ENCODE measurements around the gene MAML2.
A peak's percentile ranks its signal among the peaks of the same experiment; 100 is the strongest.

Gene MAML2

DNA sequence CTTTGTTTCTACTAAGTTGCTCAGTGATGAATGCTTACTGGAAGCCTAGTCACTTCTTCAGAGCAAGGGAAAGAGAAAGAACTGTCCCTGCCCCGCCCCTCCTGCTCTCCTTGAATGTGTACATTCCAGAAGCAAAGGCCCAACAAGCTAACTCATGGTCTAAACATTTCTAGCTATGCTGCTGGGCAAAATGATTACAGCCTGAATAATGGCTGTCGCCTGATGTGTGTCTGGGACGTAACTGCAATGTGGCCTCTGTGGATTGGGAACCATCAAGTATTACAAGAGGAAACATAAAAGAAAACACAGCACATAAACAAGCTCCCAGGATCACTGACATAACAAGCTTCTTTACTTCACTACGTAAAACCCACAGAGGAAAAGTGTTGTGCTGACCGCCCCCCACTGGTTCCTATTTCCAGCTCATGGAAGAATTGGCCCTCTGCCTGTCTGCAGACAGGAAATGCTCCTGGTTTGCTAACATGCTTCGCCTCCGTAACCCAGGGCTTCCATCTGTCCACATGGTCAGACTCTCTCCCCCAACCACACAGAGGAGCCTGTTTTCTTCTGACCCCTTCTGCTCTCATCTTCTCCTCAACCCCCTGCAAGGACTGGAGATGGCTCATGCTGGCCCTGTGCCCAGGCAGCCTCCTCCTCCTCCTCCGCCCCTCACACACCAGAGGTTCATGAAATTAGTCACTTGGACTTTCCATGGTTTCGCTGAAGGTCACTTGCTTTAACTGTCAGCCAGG lies 187.2 kb downstream of the MAML2 start:
- in situ Hi-C loops (cut with MboI; ENCODE audit: low pct_unique_long_range_greater_than_20kb, low sequenced_read_pairs), result no loop called here
- DNase-seq, result peak; percentile 75

DNA sequence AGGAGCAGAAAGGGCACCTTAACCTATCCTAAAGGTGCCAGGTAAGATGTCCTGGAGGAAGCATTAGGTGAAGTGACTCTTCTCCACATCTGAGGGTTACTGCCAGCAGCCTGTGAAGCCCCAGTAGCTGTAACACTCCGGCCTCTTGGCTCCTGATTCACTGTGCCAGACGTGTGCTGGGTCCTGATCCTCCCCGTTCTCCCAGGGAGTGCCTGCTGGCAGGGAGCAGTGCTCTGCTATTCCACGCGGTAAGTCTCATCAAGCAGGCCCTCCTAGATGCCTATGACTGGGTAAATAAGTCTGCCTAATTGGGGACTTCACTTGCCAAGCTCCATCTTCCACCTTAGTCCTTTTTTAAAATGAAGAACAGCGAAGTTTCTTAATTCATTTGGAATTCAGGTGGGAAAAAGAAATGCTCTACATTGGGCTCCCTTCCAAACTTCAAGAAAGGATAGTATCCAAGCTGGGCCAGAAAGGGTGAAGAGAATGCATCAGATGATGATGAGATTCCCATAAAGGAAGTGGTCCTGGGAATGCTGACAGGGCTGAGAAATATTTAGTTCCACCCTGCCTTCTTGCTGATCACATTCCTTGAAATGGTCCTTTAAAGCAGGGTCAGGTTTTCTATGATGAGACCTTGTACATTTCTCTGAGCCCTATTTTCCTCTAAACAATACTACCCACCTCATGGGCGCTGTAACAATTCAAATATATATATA lies 188.0 kb downstream of the MAML2 start:
- DNase-seq, result no peak
- in situ Hi-C loops (cut with MboI; ENCODE audit: low pct_unique_long_range_greater_than_20kb, low sequenced_read_pairs), result no loop called here

DNA sequence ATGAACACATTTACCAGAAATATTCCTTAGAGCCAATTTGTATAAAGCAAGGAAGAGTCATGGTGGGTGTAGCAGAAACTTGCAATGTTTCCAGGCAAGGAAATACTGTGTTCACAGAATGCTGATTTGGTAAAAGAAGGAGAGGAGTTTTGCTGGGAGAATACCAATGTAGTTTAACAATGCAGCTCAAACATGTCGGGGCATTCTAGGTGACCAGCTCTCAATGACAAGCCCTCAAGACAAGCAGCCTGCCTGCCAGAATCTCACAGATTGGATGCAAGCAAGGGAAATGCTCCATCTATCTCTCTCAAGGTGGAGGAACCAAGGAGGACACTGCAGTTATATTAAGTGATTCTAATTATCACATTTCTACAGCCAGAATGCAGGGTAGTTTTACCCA lies 190.4 kb downstream of the MAML2 start:
- in situ Hi-C loops (cut with MboI; ENCODE audit: low pct_unique_long_range_greater_than_20kb, low sequenced_read_pairs), result no loop called here

DNA sequence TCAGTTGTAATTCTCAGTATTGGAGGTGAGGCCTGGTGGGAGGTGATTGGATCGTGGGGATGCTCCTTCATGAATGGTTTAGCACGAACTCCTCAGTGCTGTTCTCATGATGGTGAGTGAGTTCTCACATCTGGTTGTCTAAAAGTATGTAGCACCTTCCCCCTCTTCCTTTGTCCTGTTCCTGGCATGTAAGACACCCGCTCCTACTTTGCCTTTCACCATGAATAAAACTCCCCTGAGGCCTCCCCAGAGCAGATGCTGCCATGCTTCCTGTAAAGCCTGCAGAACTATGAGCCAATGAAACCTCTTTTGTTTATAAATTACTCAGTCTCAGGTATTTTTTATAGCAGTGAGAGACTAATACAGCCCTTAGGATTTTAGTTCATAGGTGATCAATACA lies 191.5 kb downstream of the MAML2 start:
- in situ Hi-C loops (cut with MboI; ENCODE audit: low pct_unique_long_range_greater_than_20kb, low sequenced_read_pairs), result no loop called here
- DNase-seq, result no peak

More for the DNA sequence above, 190.4 kb downstream of the MAML2 start:
- no peak for DNase-seq

DNA sequence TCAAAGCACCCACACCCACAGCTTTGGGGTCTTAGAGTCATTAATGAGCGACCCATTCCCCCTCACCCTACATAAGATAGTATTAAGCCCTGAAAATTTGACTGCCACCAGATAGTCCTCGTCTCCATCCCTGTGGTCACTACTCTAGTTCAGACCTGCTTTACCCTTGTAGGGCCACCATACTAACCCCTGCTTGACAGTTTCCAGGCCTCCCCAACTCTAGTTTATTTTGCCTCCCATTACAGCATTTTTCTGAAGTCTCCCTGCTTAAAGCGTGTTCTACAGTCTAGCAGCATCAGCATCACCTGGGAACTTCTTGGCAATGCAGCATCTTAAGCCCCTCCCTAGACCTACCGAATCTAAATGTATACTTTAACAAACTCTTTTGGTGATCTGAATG lies 192.4 kb downstream of the MAML2 start:
- DNase-seq, result no peak
- in situ Hi-C loops (cut with MboI; ENCODE audit: low pct_unique_long_range_greater_than_20kb, low sequenced_read_pairs), result no loop called here

DNA sequence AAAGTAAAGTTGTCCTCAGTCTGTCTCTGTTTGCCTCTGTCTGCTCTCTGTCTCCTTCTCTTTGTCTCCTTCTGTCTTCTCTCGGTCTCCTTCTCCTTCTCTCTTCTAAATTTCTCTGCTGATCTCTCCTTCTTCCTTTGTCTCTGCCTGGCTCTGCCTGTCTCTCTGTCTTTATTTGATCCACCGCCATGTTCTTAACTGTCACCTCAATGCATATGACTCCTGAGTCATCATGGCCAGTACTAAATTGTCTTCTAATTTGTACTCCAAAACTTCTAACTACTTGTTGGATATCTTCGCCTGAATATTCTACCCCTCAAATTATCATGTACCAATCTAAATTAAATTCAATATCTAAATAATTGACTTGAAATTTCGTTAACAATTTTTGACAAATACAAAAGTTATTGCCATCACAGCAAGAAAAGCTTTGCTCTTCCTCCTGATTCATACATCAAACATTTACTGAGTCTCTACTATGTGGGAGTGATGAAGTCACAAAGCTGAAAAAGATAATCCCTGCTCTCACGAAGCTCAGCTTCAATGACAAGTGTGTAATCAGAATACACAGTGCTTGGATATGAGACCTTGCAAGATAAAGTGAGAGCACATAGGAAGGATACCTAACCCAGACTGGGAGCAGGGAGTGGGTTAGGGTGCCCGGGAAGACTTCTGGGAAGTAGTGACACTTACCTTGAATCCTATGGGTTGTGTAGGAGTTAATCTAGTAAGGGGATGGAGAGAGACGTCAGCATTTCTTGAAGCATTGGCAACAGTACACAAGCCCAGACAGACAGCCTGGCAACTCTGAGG lies 193.0 kb downstream of the MAML2 start:
- DNase-seq, result no peak
- in situ Hi-C loops (cut with MboI; ENCODE audit: low pct_unique_long_range_greater_than_20kb, low sequenced_read_pairs), result no loop called here

DNA sequence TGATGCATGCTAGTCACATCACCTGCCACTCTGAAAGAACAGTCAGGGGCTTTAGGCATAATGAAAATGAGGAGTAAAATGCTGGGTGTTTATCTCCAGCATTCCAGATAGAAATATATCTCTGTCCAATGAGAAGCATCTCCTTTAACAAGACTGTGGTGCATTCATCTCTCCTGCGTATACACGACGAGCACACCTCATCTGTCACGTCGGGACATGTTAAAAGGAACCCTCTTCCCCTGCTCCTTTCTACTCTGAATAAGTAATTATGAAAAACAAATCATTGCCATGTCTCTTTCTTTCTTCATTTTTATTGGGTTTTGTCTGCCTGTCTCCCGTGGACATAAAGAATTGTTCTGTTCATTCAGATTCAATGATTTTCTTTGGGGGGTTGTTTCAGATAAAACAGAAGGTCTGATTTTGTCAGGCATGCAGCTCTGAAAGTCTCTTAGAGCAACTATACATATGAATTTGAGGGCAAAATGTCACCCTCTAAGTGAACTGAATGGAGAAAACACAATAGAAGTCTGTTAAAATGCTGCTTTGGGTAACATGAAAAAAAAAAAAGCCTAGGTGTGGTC lies 195.0 kb downstream of the MAML2 start:
- in situ Hi-C loops (cut with MboI; ENCODE audit: low pct_unique_long_range_greater_than_20kb, low sequenced_read_pairs), result no loop called here
- no peak for DNase-seq

DNA sequence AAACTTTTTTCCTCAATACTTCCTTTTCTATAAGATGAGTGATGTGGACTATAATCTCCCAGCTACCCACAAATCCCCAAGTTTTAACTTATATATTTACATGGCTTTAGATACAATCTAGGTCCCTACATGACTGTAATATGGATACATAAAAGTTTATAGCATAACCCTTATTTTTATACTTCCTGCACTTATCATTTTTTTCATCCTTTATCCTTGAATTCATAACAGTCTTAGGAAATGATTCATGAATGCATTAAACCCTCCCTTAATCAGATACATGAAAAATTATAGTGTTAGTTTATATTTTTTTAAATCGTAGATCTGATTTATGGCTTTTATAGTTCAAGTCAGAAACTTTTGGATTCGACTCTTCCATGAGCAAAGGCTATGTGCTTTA lies 195.8 kb downstream of the MAML2 start:
- no peak for DNase-seq
- in situ Hi-C loops (cut with MboI; ENCODE audit: low pct_unique_long_range_greater_than_20kb, low sequenced_read_pairs), result no loop called here

DNA sequence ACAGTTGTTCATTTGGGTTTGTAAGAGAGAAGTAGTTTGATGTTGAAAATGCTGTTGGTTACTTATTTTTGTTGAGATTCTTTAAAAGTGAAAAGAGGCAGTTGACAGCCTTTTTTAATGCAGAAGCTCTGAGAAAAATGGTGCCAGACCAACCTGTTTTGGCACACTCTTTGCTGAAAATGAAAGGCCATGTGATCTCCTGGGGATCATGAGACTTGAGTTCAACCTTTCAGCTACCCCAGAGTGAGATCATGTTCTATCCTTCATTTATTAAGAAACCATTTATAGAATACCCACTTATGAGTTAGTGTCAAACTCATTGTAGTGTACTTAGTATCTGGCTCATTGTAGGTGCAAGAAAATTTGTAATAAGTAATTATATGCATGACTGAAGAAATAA lies 196.2 kb downstream of the MAML2 start:
- in situ Hi-C loops (cut with MboI; ENCODE audit: low pct_unique_long_range_greater_than_20kb, low sequenced_read_pairs), result no loop called here
- DNase-seq, result no peak

DNA sequence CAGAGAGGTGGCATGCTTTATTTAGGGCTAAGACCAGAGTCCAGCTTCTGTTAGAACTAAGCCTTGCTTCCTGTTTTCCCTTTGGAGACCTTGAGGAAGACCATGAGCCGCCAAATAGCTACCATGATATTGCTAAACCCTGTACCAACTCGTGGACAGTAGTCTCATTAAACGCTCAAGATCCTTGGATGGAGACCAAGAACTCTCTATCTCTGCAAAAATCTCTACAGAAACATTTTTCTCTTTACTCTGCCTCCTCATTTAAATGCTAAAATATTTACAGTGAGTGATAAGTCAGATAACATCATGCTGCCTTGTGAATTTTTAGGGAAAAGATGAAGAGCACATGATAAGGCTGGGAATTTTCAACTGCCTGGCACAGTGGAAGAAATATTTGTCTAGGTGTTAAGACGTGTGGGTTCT lies 197.8 kb downstream of the MAML2 start:
- in situ Hi-C loops (cut with MboI; ENCODE audit: low pct_unique_long_range_greater_than_20kb, low sequenced_read_pairs), result no loop called here
- no peak for DNase-seq

DNA sequence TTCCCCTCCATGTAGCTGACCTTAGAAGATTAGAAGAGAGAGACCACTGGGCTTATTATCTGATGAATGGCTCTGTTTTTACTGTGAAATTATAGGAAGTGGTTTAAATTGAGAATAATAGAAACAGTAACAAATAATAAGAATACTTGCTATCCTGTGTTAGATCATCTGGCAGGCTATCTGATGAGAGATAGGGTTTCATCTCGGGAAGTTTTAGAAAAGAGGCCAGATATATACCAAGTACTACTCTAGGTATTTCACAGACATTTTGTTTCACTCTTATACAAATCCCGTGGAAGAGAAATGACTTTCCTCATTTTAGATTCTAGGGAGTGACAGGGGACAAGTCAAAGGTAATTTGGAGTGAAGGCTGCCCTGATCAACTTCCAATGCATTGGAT lies 198.4 kb downstream of the MAML2 start:
- no peak for DNase-seq
- in situ Hi-C loops (cut with MboI; ENCODE audit: low pct_unique_long_range_greater_than_20kb, low sequenced_read_pairs), result no loop called here

DNA sequence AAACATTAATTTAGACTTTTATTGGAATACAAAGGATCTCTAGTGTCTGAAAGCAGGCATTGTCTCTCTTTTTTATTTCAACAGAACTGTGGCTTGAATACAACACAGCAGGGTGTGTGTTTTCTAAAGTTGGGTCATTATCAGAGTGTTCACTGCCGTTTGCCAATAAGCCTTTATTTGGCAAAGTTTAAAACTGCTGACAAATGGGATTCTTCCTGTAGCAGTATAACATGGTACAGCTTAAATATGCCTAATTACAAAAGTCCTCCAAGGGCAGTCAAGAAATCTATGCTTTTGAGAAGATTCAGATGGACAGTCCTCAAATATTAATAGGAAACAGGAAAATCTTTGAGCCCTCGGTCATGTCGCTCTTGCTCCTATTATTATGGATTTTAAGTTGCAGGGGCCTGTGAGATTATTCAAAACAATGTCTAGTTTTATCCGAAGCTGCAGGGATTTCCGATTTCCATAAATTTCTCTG lies 199.9 kb downstream of the MAML2 start:
- in situ Hi-C loops (cut with MboI; ENCODE audit: low pct_unique_long_range_greater_than_20kb, low sequenced_read_pairs), result no loop called here
- DNase-seq, result no peak

DNA sequence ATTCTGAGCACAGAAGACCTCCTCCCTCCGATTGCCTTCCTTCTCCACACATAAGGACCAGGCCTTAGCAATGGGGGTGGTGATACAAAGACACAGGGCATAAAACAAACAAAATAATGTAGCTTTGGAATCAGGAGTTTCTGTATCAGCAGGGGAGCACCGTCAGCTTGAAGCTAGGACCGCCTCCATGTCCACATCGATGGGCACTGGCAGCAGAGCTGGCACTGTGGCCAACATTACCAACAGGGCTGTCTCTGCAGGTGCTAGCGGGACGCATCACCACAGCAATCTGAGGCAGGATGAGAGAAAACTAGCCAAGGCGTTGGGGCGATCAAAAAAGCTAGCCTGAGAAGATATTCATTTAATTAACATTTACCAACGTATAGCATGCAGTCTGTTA lies 201.4 kb downstream of the MAML2 start:
- no peak for DNase-seq

DNA sequence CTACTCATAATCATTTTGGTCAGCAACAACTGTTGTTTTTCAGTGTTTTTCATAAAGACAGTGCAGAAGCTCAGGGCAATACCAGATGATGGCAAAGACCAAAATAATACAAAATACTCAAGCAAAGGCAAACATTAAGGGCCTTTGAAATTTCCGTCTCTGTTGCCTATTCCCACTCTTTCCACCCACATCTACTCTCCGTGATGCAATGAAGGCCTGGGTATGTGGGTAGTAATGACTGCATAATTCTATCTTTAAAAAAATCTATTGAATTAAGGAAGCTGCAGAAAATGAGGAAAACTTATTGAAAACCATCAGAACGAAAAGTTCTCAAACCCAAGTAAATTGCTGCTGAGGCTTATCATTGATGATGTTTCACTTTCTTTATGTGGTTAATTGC lies 203.3 kb downstream of the MAML2 start:
- no peak for DNase-seq

More for the DNA sequence above, 201.4 kb downstream of the MAML2 start:
- in situ Hi-C loops (cut with MboI; ENCODE audit: low pct_unique_long_range_greater_than_20kb, low sequenced_read_pairs), result no loop called here

DNA sequence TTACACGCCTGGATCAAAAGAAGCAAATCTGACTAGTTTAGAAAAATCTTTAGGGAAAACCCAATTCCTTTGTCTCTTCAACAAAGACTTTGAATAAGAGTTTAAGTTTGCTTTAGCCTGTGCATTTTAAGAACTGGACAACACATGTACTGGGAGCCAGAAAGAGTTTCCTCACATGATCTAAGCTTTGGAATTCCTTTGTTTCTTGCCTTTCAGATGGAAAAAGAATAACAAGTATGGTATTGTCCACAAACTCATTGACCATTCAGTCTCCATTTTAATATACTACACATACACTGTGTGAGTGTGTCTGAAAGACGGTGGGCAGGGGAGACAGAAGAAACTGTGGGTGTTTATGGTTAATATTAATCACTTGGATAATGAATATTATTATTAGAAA lies 205.6 kb downstream of the MAML2 start:
- in situ Hi-C loops (cut with MboI; ENCODE audit: low pct_unique_long_range_greater_than_20kb, low sequenced_read_pairs), result no loop called here
- DNase-seq, result no peak

More for the DNA sequence above, 203.3 kb downstream of the MAML2 start:
- in situ Hi-C loops (cut with MboI; ENCODE audit: low pct_unique_long_range_greater_than_20kb, low sequenced_read_pairs), result no loop called here

DNA sequence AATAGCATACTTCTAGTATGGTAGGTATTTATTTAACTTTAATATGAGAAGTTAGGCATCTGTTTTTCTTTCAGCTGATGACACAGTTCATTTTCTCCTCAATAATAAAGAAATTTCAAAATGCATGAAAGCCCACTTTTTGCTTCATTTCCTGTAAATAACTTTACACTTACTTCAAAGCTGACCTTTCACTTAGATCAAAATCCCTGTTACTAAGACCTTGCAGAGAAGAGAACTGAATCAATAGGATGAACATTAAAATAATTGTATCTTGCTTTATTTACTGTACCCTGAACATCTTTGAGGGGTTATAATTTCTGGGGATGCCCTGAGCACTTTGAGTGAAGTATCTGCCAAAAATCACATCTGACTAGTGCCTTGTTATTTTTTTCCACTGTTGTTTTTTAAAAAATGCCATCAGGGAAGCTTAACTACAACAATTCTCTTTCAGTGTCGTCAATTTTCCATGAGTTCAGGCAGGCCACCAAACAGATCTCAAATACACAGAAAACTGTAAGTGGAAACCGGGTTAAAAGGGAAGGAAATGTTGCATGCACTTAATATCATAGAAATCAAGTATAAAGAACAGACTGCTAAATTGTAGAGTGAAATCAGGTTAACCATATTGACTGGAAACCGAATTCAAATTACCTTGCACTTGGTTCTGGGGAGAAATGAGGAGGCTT lies 206.2 kb downstream of the MAML2 start:
- in situ Hi-C loops (cut with MboI; ENCODE audit: low pct_unique_long_range_greater_than_20kb, low sequenced_read_pairs), result no loop called here
- no peak for DNase-seq

DNA sequence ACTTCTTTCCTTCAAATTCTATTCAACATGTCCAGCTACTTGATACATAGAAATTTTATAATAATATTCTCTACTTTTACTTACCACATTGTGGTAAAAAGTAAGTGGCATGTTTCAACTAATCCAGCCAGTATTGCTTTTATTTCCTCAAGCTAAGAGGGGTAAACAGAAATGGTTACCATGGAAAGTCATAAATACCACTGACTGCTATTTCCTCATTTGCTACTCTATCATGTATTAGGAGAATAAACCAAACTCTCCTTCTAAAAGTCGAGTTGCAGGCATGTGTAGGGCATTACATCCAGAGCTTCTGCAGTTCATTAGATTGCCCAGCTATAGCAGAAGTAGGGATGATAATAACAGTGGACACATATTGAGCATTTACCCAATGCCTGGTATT lies 208.4 kb downstream of the MAML2 start:
- peak; percentile 47 for DNase-seq
- in situ Hi-C loops (cut with MboI; ENCODE audit: low pct_unique_long_range_greater_than_20kb, low sequenced_read_pairs), result no loop called here

DNA sequence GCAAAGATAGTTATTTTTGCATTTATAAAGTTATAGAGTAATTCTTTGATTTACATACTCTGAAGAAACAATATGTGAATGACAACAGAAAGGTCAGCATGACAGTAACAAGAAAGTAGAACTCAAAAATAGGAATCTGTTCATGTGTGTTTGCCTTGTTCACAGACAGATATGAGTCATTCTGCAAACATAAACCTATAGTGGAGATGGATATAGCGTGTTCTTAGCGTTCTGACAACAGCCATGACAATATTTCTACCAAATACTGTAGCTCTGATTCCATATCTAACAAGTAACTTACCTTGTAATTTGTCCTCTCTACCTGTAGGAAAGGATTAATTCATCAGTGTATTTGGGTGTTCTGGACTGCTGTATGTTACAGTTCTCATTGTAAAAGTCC lies 210.6 kb downstream of the MAML2 start:
- in situ Hi-C loops (cut with MboI; ENCODE audit: low pct_unique_long_range_greater_than_20kb, low sequenced_read_pairs), result no loop called here
- DNase-seq, result no peak

DNA sequence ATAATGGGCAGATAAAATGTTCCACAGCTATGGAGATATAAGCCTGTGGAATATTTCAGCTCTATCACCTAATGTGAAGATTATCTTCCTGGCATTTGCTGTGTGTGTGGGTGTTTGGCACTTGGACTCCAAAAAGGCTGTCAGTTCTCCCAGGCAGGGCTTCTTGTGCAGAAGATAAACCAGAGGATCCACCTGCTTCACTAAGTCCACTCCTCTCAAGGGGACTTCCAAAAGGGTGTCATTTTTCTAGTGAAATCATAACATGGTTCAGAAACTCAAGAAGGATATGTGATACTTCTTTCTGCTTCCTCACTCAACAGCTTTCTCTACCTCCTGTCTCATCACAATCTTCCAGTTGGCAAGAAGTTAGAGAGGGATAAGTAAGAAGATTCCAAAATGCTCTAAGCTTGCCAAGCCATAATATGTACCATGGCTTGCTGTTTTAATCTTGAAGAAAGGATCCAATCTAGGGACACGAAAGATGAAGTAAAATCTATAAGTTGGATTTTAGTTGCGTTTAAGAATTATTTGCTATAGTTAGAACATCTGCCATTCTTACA lies 212.9 kb downstream of the MAML2 start:
- DNase-seq, result no peak
- in situ Hi-C loops (cut with MboI; ENCODE audit: low pct_unique_long_range_greater_than_20kb, low sequenced_read_pairs), result no loop called here

Measured in KBM-7 (cell line).